Hindlimb muscle (tissue), 1 donor: Measurements from ENCODE around the gene TNFAIP8. TPM values are rescaled to one million over a fixed set of nuclear protein-coding genes. Genes with fewer than 3 reads are reported as not detected.
A peak's percentile ranks its signal among the peaks of the same experiment; 100 is the strongest.

Experiments used
- DNase-seq: peaks from one replicate; pipeline ENCODE4 v3.0.0-alpha.2; 2013
- polyA plus RNA-seq: library from polyadenylated mRNA; unstranded; fragments of 120-200 nt; gene quantifications from one replicate; pipeline ENCODE4 v1.2.1, GENCODE V29; 2013; ENCODE audit not compliant: insufficient read length

The TNFAIP8 gene
- polyA plus RNA-seq, 1 donor = 12.3 TPM

- DNase-seq = no peak
Observed at GRCh38 chr5:119353213-119353612, 2.6 kb upstream of the TNFAIP8 start.

GRCh38 chr5:119353686-119354366 lies 2.0 kb upstream of the TNFAIP8 start:
- DNase-seq = no peak

GRCh38 chr5:119354537-119355243 lies 1.1 kb upstream of the TNFAIP8 start:
- DNase-seq = no peak

- DNase-seq = no peak
Observed at GRCh38 chr5:119355244-119355638, 578 bp upstream of the TNFAIP8 start.

- DNase-seq = peak; percentile 19
Observed at GRCh38 chr5:119356612-119357188, 881 bp downstream of the TNFAIP8 start.

- DNase-seq = no peak
Observed at GRCh38 chr5:119357270-119357669, 1.5 kb downstream of the TNFAIP8 start.

- DNase-seq = no peak
Observed at GRCh38 chr5:119357808-119358529, 2.1 kb downstream of the TNFAIP8 start.

GRCh38 chr5:119358530-119358900 lies 2.7 kb downstream of the TNFAIP8 start:
- no peak for DNase-seq

- no peak for DNase-seq
Observed at GRCh38 chr5:119358901-119359603, 3.2 kb downstream of the TNFAIP8 start.

GRCh38 chr5:119359737-119360413 lies 4.1 kb downstream of the TNFAIP8 start:
- DNase-seq = no peak

GRCh38 chr5:119360905-119361593 lies 5.2 kb downstream of the TNFAIP8 start:
- DNase-seq = no peak

- no peak for DNase-seq
Observed at GRCh38 chr5:119361594-119362125, 5.8 kb downstream of the TNFAIP8 start.

GRCh38 chr5:119362714-119363113 lies 6.9 kb downstream of the TNFAIP8 start:
- no peak for DNase-seq

- DNase-seq = no peak
Observed at GRCh38 chr5:119363271-119363670, 7.5 kb downstream of the TNFAIP8 start.

GRCh38 chr5:119363936-119364335 lies 8.1 kb downstream of the TNFAIP8 start:
- no peak for DNase-seq

GRCh38 chr5:119365847-119366539 lies 10.2 kb downstream of the TNFAIP8 start:
- no peak for DNase-seq

GRCh38 chr5:119366540-119366881 lies 10.7 kb downstream of the TNFAIP8 start:
- DNase-seq = no peak

- no peak for DNase-seq
Observed at GRCh38 chr5:119367502-119368237, 11.9 kb downstream of the TNFAIP8 start.

GRCh38 chr5:119368238-119368630 lies 12.4 kb downstream of the TNFAIP8 start:
- no peak for DNase-seq

GRCh38 chr5:119370486-119370885 lies 14.7 kb downstream of the TNFAIP8 start:
- no peak for DNase-seq
